CD4-positive, alpha-beta T cell (primary cell): ENCODE data around the gene PRXL2B. TPM values are rescaled to one million over a fixed set of nuclear protein-coding genes. Genes with fewer than 3 reads are reported as not detected.

Source experiments
- ATAC-seq: fragments of 200-7000 bp; cut with Tn5 transposase; one replicate; pipeline ENCODE4 v1.10.0; 2022; ENCODE audit warnings: mild to moderate bottlenecking; ENCODE audit not compliant: poor library complexity
- CTCF ChIA-PET: fragments of 350-600 bp; sonication (Branson Sonifier 250); formaldehyde crosslinking; loops from one replicate; lab custom pipeline; 2021; ENCODE audit warnings: antibody characterized with exemption, inconsistent platforms; lab: Charles Lee
- POLR2A ChIA-PET: fragments of 350-600 bp; sonication (Branson Sonifier 250); formaldehyde crosslinking; loops from one replicate; lab custom pipeline; 2021; ENCODE audit warnings: antibody characterized with exemption, inconsistent platforms; lab: Charles Lee
- DNase-seq, 14 experiments: peaks; one replicate each; pipeline ENCODE4 v3.0.0-alpha.2; 2013 to 2020; ENCODE audit warnings: mixed read lengths in 2 of 14
- H3K27ac ChIP-seq, 2 donors: one replicate each; pipeline versions ENCODE4 v1.5.1 to v1.7.0; 2013; ENCODE audit warnings: low read length in 2 of 2, low read depth in 1 of 2, mild to moderate bottlenecking in 1 of 2
- H3K27me3 ChIP-seq, 2 experiments: 1 replicate in 1 of 2; 2 replicates in 1 of 2; pipeline versions ENCODE4 v1.6.1 to v1.7.0; 2013; ENCODE audit warnings: low read length in 2 of 2, control low read depth in 1 of 2, mild to moderate bottlenecking in 1 of 2, moderate library complexity in 1 of 2; ENCODE audit not compliant: insufficient read depth in 2 of 2, control insufficient read depth in 1 of 2
- H3K36me3 ChIP-seq: one replicate; pipeline ENCODE4 v1.6.1; 2013; ENCODE audit warnings: low read length, control low read depth; ENCODE audit not compliant: insufficient read depth
- H3K4me1 ChIP-seq: one replicate; pipeline ENCODE4 v1.6.1; 2013; ENCODE audit warnings: low read length, control low read depth; ENCODE audit not compliant: insufficient read depth
- H3K4me3 ChIP-seq: one replicate; pipeline ENCODE4 v1.5.1; 2013; ENCODE audit warnings: mild to moderate bottlenecking, low read length, moderate library complexity
- H3K9me3 ChIP-seq, 2 experiments: 1 replicate in 1 of 2; 2 replicates in 1 of 2; pipeline versions ENCODE4 v1.6.1 to v1.7.0; 2013; ENCODE audit warnings: low read length in 2 of 2, mild to moderate bottlenecking in 2 of 2, control low read depth in 1 of 2, moderate library complexity in 1 of 2; ENCODE audit not compliant: control insufficient read depth in 1 of 2, insufficient read depth in 1 of 2
- H3K27ac Mint-ChIP-seq: one replicate; pipeline ENCODE4 v1.8.0; 2020; ENCODE audit warnings: mixed read lengths
- H3K27me3 Mint-ChIP-seq: one replicate; pipeline ENCODE4 v1.8.0; 2021; ENCODE audit warnings: mixed read lengths
- H3K36me3 Mint-ChIP-seq: one replicate; pipeline ENCODE4 v1.8.0; 2021; ENCODE audit warnings: low read depth, mixed read lengths
- H3K4me1 Mint-ChIP-seq: one replicate; pipeline ENCODE4 v1.8.0; 2021; ENCODE audit warnings: low read depth, mixed read lengths
- H3K4me3 Mint-ChIP-seq: one replicate; pipeline ENCODE4 v1.8.0; 2020; ENCODE audit warnings: mild to moderate bottlenecking, mixed read lengths
- H3K9me3 Mint-ChIP-seq: one replicate; pipeline ENCODE4 v1.8.0; 2020; ENCODE audit warnings: mixed read lengths
- intact Hi-C, 2 experiments: fragments of 100-400 bp; cut with DNase I in 1 of 2; cut with micrococcal nuclease in 1 of 2; formaldehyde crosslinking; loops; one replicate each; pipeline versions ENCODE4 v1.15.1 to v1.9.0; 2023 to 2025; cut with DNase I, micrococcal nuclease
- total RNA-seq, 174 experiments: library from RNA in 2 of 174; stranded (reverse) in 2 of 174; gene quantifications; one replicate each; pipeline ENCODE4 v1.2.3 and lab custom pipeline; 2021 to 2026
- TF ChIP-seq, protein P1 (sequence below): fragments of 200-600 bp; IDR thresholded peaks from one replicate; pipeline ENCODE4 v1.8.0; 2022; ENCODE audit warnings: antibody characterized with exemption, mild to moderate bottlenecking

The PRXL2B gene
- total RNA-seq, 2 experiments from 2014 or later: 11.0 to 12.8 TPM

DNA sequence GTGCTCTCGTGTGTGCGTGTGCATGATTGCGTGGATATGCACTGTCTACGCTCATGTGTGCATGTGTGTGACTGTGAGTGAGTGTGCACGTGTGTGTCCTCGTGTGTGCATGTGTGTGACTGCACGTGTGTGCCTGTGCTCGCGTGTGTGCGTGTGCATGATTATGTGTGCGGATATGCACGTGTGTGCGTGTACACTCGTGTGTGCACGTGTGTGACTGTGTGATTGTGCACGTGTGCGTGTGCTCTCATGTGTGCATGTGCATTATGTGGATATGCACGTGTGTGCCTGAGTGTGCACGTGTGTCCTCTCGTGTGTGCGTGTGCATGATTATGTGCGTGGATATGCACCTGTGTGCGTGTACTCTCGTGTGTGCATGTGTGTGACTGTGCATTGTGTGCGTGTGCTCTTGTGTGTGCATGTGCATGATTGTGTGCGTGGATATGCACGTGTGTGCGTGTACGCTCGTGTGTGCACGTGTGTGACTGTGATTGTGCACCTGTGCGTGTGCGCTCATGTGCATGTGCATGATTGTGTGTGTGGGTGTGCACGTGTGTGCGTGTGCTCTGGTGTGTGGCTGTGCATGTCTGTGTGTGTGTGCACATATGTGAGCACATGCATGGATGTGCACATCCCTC is 44.0 kb downstream of the PRXL2B start:
- peaks cover 49% of the 10 kb centered on the region for H3K27me3 Mint-ChIP-seq

DNA sequence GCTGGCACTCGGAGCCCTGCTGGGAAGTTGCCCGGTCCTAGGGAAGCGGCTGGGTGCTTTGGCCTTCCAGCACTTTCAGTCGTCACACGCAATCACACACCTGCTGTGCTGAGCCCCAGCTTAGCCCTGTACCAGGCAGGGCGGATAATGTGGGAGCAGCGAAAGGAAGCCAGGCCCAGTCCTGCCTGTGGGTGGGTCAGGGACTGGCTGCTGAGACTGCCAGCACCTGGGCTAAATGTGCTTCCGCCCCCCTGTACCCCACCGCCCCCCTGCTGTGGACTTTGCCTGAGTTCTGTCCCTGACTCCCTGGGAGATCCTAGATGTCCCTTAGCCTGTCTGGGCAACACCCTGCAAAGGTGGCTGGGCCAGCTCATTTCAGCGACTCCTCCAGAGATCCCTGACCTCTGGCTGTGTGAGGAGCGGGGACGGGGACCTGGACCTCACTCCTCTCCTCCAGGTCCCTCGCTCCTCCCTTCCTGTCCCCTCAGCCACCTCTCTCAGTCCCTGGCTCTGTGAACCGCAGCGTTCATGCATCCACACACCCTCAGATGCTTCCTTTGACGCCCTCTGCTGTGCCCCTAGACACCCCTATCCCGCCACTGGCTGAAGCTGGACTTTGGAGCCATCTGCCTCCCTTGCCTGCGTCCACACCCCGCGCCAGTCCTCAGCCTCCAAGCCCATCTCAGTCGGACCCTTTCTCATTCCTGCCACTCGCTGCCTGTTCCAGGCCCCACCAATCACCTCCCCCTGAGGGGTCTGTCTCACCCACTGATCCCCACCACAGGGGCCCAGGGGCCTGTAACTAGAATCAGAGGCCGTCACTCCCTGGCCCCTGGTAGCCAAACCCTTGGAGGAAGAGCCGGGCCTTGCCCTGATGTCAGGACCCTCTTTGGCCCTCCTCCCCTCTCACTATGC is 44.8 kb downstream of the PRXL2B start:
- peaks cover 25 to 31% of the 10 kb centered on the region in 2 experiments for H3K27me3 ChIP-seq
- ChIA-PET CTCF (no interaction called here), POLR2A (no interaction called here)
- peaks cover 0 to 38% of the 10 kb centered on the region in 2 experiments for H3K9me3 ChIP-seq
- no peaks in the 10 kb centered on the region for H3K36me3 ChIP-seq
- Mint-ChIP-seq H3K4me3 (no peak overlapping the region), H3K27ac (no peak overlapping the region), H3K9me3 (no peaks in the 10 kb centered on the region), H3K36me3 (no peaks in the 10 kb centered on the region), H3K4me1 (no peaks in the 10 kb centered on the region), H3K27me3 (peaks cover 41% of the 10 kb centered on the region)
- intact Hi-C loops: loop anchor here in 1 of 2 experiments (5.0 kb wide), 1 partner anchor 861 kb away; no protein-coding TSS in a partner anchor
- TF ChIP-seq, protein P1, sequence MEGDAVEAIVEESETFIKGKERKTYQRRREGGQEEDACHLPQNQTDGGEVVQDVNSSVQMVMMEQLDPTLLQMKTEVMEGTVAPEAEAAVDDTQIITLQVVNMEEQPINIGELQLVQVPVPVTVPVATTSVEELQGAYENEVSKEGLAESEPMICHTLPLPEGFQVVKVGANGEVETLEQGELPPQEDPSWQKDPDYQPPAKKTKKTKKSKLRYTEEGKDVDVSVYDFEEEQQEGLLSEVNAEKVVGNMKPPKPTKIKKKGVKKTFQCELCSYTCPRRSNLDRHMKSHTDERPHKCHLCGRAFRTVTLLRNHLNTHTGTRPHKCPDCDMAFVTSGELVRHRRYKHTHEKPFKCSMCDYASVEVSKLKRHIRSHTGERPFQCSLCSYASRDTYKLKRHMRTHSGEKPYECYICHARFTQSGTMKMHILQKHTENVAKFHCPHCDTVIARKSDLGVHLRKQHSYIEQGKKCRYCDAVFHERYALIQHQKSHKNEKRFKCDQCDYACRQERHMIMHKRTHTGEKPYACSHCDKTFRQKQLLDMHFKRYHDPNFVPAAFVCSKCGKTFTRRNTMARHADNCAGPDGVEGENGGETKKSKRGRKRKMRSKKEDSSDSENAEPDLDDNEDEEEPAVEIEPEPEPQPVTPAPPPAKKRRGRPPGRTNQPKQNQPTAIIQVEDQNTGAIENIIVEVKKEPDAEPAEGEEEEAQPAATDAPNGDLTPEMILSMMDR: no peak
- H3K4me1 ChIP-seq: peaks cover 12% of the 10 kb centered on the region
- H3K4me3 ChIP-seq: no peak overlapping the region
- ATAC-seq: no peak
- no peak overlapping the region for H3K27ac ChIP-seq
- no peak for DNase-seq

More for the DNA sequence above, 44.0 kb downstream of the PRXL2B start:
- H3K4me1 Mint-ChIP-seq: no peaks in the 10 kb centered on the region
- H3K9me3 Mint-ChIP-seq: no peaks in the 10 kb centered on the region
- ATAC-seq (no peak), DNase-seq (no peak)
- H3K4me3 Mint-ChIP-seq: peak overlapping the region; percentile 30
- intact Hi-C loops: loop anchor here in 1 of 2 experiments (5.0 kb wide), 1 partner anchor 862 kb away; no protein-coding TSS in a partner anchor
- Histone ChIP-seq H3K27ac (no peak overlapping the region), H3K4me1 (peaks cover 12% of the 10 kb centered on the region), H3K36me3 (no peaks in the 10 kb centered on the region), H3K27me3 (peaks cover 31 to 32% of the 10 kb centered on the region in 2 experiments), H3K9me3 (peaks cover 0 to 35% of the 10 kb centered on the region in 2 experiments), H3K4me3 (no peak overlapping the region)
- TF ChIP-seq, protein P1: no peak
- H3K27ac Mint-ChIP-seq: no peak overlapping the region
- no peaks in the 10 kb centered on the region for H3K36me3 Mint-ChIP-seq
- POLR2A ChIA-PET: no interaction called here
- CTCF ChIA-PET: no interaction called here

DNA sequence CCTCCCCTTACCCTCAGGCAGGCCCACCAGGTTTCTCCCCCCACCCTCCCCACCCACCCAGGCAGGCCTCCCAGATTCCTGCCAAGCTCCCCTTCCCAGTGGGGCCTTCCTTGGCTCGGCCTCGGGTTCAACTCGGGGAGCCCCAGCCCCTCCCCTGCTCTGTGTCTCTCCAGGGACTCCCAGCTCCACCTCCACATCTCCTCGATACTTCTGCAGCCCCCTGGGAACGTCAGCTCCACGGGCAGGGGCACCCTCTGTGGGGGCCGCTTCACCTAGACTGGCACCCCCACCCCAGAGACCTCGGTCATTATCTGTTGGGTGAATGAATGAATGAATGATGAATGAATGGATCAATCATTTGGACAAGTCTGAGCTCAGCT is 45.5 kb downstream of the PRXL2B start:
- Mint-ChIP-seq H3K27ac (no peak overlapping the region), H3K4me1 (no peaks in the 10 kb centered on the region), H3K36me3 (no peaks in the 10 kb centered on the region), H3K27me3 (peaks cover 34% of the 10 kb centered on the region), H3K9me3 (no peaks in the 10 kb centered on the region), H3K4me3 (no peak overlapping the region)
- Histone ChIP-seq H3K36me3 (no peaks in the 10 kb centered on the region), H3K4me1 (peaks cover 16% of the 10 kb centered on the region), H3K9me3 (peaks cover 0 to 44% of the 10 kb centered on the region in 2 experiments), H3K4me3 (no peak overlapping the region), H3K27ac (no peak overlapping the region), H3K27me3 (peaks cover 25 to 27% of the 10 kb centered on the region in 2 experiments)
- TF ChIP-seq, protein P1: no peak
- CTCF ChIA-PET: no interaction called here
- intact Hi-C loops: loop anchor here in 1 of 2 experiments (5.0 kb wide), 1 partner anchor 860 kb away; no protein-coding TSS in a partner anchor
- ATAC-seq (no peak), DNase-seq (no peak)
- POLR2A ChIA-PET: no interaction called here
